Activated T-helper 1 cell treated with anti-CD3 and anti-CD28 coated beads, Interleukin-12 subunit alpha, Interleukin-12 subunit beta, Interleukin-2, Interleukin-4 antibody, amounts not matched to agents 30 ng/mL and 10 ng/mL and 1 ng/mL, durations not matched to agents 14 hours and 24 hours and 36 hours (primary cell): Measurements from ENCODE around the gene DNMT3B. TPM values are rescaled to one million over a fixed set of nuclear protein-coding genes. Genes with fewer than 3 reads are reported as not detected.

Experiments
- DNase-seq: peaks from one replicate; pipeline ENCODE4 v3.0.0; 2021; ENCODE audit warnings: low spot score
- H3K27ac Mint-ChIP-seq: one replicate; pipeline ENCODE4 v1.8.0; 2021; ENCODE audit warnings: mild to moderate bottlenecking, mixed read lengths
- H3K27me3 Mint-ChIP-seq: one replicate; pipeline ENCODE4 v1.8.0; 2022; ENCODE audit warnings: mild to moderate bottlenecking, moderate library complexity, mixed read lengths; ENCODE audit not compliant: insufficient read depth
- H3K36me3 Mint-ChIP-seq: one replicate; pipeline ENCODE4 v1.8.0; 2021; ENCODE audit warnings: low read depth, mixed read lengths
- H3K4me1 Mint-ChIP-seq: one replicate; pipeline ENCODE4 v1.8.0; 2021; ENCODE audit warnings: low read depth, mixed read lengths
- H3K4me3 Mint-ChIP-seq: one replicate; pipeline ENCODE4 v1.8.0; 2021; ENCODE audit warnings: mild to moderate bottlenecking, moderate library complexity, mixed read lengths
- H3K9me3 Mint-ChIP-seq: one replicate; pipeline ENCODE4 v1.8.0; 2021; ENCODE audit warnings: mixed read lengths
- intact Hi-C: fragments of 100-400 bp; cut with micrococcal nuclease; formaldehyde crosslinking; loops from one replicate; pipeline ENCODE4 v1.15.1; 2024
- total RNA-seq: library from RNA; stranded (reverse); gene quantifications from 2 replicates; pipeline ENCODE4 v1.2.3, GENCODE V29; 2022

The DNMT3B gene
- total RNA-seq, 1 donor from 2014 or later: 0.75 TPM

DNA sequence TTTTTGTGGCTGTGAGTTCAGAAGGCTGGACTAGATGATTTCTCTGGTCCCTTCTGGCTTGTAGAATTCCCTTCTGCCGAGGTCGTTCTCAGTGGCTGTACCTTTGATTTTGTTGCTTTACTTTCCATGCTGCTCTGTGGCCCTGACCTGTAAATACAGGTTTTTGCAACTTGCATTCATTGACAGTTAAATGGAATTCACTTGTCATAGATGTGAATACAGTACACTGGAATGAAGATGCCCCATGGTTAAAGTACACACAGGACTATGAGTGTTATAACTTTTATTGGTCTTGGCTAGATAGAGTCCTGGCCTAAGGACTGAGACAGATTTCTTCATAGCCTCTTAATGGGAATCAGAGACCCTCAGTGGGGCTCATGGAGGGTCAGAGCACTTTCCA lies 83.6 kb downstream of the DNMT3B start:
- Mint-ChIP-seq H3K4me1 (peaks cover 16% of the 10 kb centered on the region), H3K27ac (no peak overlapping the region), H3K4me3 (no peak overlapping the region), H3K27me3 (no peaks in the 10 kb centered on the region), H3K36me3 (peaks cover 54% of the 10 kb centered on the region), H3K9me3 (no peaks in the 10 kb centered on the region)
- no peak for DNase-seq
- intact Hi-C loops: loop anchor here (10.0 kb wide), 1 partner anchor 129 kb away; no protein-coding TSS in a partner anchor

DNA sequence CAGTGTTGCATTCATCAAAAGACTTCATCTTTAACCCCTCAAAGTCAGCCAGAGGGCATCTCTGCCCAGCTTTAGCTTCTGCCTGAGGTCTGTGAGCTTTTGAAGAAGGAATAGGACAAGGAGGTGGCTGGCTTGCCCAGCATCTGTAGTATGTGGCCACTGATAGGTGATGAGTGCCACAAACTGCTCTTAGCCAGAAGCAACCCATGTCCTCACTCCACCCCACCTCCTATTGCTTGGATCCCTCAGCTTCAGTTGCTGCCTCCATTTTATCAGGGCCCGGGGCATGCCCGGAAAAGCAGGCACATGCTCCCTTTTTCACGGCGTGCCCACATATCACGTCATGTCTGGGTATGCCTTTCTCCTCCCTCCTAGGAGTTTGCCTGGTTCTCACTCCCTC lies 84.7 kb downstream of the DNMT3B start:
- Mint-ChIP-seq H3K9me3 (no peaks in the 10 kb centered on the region), H3K4me1 (peaks cover 7% of the 10 kb centered on the region), H3K4me3 (no peak overlapping the region), H3K27me3 (no peaks in the 10 kb centered on the region), H3K27ac (no peak overlapping the region), H3K36me3 (peaks cover 52% of the 10 kb centered on the region)
- intact Hi-C loops: loop anchor here (10.0 kb wide), 1 partner anchor 128 kb away; no protein-coding TSS in a partner anchor
- no peak for DNase-seq

- peaks cover 53% of the 10 kb centered on the region for H3K36me3 Mint-ChIP-seq
- H3K27me3 Mint-ChIP-seq: no peaks in the 10 kb centered on the region
- H3K4me1 Mint-ChIP-seq: peaks cover 4% of the 10 kb centered on the region
- no peak overlapping the region for H3K27ac Mint-ChIP-seq
- intact Hi-C loops: loop anchor here (10.0 kb wide), 1 partner anchor 127 kb away; no protein-coding TSS in a partner anchor
- no peaks in the 10 kb centered on the region for H3K9me3 Mint-ChIP-seq
- no peak for DNase-seq
- no peak overlapping the region for H3K4me3 Mint-ChIP-seq
Measured at GRCh38 chr20:32847964-32848363, 85.8 kb downstream of the DNMT3B start.

DNA sequence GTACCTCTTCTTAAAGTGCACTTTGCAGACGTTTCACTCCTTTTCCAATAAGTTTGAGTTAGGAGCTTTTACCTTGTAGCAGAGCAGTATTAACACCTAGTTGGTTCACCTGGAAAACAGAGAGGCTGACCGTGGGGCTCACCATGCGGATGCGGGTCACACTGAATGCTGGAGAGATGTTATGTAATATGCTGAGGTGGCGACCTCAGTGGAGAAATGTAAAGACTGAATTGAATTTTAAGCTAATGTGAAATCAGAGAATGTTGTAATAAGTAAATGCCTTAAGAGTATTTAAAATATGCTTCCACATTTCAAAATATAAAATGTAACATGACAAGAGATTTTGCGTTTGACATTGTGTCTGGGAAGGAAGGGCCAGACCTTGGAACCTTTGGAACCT lies 86.7 kb downstream of the DNMT3B start:
- peaks cover 4% of the 10 kb centered on the region for H3K4me1 Mint-ChIP-seq
- H3K36me3 Mint-ChIP-seq: peaks cover 54% of the 10 kb centered on the region
- no peak overlapping the region for H3K27ac Mint-ChIP-seq
- H3K9me3 Mint-ChIP-seq: no peaks in the 10 kb centered on the region
- H3K27me3 Mint-ChIP-seq: no peaks in the 10 kb centered on the region
- no peak overlapping the region for H3K4me3 Mint-ChIP-seq
- intact Hi-C loops: loop anchor here (10.0 kb wide), 1 partner anchor 126 kb away; no protein-coding TSS in a partner anchor
- DNase-seq: no peak

DNA sequence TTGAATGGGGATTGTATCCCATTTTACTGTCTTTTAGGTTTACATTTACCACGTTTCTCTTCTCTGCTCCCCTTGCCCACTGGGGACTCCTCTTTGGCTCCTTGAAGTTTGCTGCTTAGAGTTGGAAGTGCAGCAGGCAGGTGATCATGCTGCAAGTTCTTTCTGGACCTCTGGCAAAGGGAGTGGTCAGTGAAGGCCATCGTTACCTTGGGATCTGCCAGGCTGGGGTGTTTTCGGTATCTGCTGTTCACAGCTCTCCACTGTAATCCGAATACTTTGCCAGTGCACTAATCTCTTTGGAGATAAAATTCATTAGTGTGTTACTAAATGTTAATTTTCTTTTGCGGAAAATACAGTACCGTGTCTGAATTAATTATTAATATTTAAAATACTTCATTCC lies 87.4 kb downstream of the DNMT3B start:
- Mint-ChIP-seq H3K27me3 (no peaks in the 10 kb centered on the region), H3K4me1 (peaks cover 5% of the 10 kb centered on the region), H3K27ac (no peak overlapping the region), H3K4me3 (no peak overlapping the region), H3K36me3 (peaks cover 51% of the 10 kb centered on the region), H3K9me3 (no peaks in the 10 kb centered on the region)
- no peak for DNase-seq
- intact Hi-C loops: loop anchor here (10.0 kb wide), 1 partner anchor 125 kb away; no protein-coding TSS in a partner anchor

DNA sequence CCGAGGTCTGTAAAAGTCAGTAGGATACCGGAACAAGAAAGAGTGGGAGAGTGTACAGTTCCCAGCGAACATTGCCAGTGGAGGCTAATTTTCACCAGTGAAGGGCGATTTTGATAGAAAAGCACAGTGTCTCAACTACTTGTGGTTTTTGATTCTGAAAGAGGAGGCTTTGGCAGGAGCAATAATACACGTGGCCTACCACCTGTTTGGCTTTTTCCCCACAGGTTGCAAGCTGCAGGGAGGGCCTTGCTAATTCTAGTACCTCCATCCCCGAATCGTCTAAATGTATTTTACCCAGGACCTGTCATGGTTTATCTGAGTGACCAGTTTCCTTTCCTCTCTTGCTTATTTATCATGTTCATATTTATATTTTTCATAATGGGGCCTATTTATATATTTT lies 93.2 kb downstream of the DNMT3B start:
- Mint-ChIP-seq H3K27me3 (no peaks in the 10 kb centered on the region), H3K36me3 (peaks cover 29% of the 10 kb centered on the region), H3K4me1 (peaks cover 15% of the 10 kb centered on the region), H3K9me3 (no peaks in the 10 kb centered on the region), H3K27ac (no peak overlapping the region), H3K4me3 (no peak overlapping the region)
- DNase-seq: no peak
- intact Hi-C loops: no loop called here

DNA sequence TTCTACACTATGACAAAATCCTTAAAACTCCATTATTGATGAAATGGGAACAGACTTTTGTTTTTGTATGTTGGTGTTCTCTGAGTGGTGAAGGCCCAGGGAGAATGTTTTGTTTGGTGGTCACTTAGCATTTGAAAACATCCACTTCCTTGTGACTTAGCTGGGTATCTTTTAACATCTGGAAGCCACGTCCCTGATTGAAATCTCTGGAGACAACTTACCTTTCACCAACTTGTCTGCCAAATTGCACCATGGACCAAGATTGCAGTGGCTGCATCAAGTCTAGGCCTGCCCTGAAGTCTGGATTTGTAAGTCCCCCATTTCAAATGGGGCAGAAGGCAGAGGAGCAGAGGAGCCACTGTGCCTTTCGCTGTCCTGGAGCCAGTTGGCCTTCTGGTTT lies 96.0 kb downstream of the DNMT3B start:
- H3K9me3 Mint-ChIP-seq: no peaks in the 10 kb centered on the region
- no peak overlapping the region for H3K27ac Mint-ChIP-seq
- H3K4me1 Mint-ChIP-seq: peaks cover 15% of the 10 kb centered on the region
- H3K4me3 Mint-ChIP-seq: no peak overlapping the region
- H3K36me3 Mint-ChIP-seq: peaks cover 18% of the 10 kb centered on the region
- H3K27me3 Mint-ChIP-seq: no peaks in the 10 kb centered on the region
- intact Hi-C loops: no loop called here
- no peak for DNase-seq

Other genes with a start within 250 kb of the DNMT3B start
- 10.3 and 14.3 TPM in 2 replicates for gene NOL4L, start 177.1 kb upstream of the DNMT3B start, total RNA-seq
- gene C20orf203, start 88.4 kb upstream of the DNMT3B start, total RNA-seq: not detected in 2 replicates
- gene COMMD7, start 18.9 kb upstream of the DNMT3B start, total RNA-seq: 41.3 and 43.0 TPM in 2 replicates
- gene MAPRE1, start 57.6 kb downstream of the DNMT3B start, total RNA-seq: 142 and 146 TPM in 2 replicates
- gene EFCAB8, start 96.5 kb downstream of the DNMT3B start, total RNA-seq: 0.05 and 0.39 TPM in 2 replicates
- gene SUN5, start 242.0 kb downstream of the DNMT3B start, total RNA-seq: not detected in 2 replicates
- not detected in 2 replicates for gene BPIFB2, start 245.3 kb downstream of the DNMT3B start, total RNA-seq